CD4-positive, alpha-beta T cell (primary cell): Measurements from ENCODE around the gene POLA2. TPM values are rescaled to one million over a fixed set of nuclear protein-coding genes. Genes with fewer than 3 reads are reported as not detected.

Experiments used
- ATAC-seq: fragments of 200-7000 bp; cut with Tn5 transposase; one replicate; pipeline ENCODE4 v1.10.0; 2022; ENCODE audit warnings: mild to moderate bottlenecking; ENCODE audit not compliant: poor library complexity
- CTCF ChIA-PET: fragments of 350-600 bp; sonication (Branson Sonifier 250); formaldehyde crosslinking; loops from one replicate; lab custom pipeline; 2021; ENCODE audit warnings: antibody characterized with exemption, inconsistent platforms; lab: Charles Lee
- POLR2A ChIA-PET: fragments of 350-600 bp; sonication (Branson Sonifier 250); formaldehyde crosslinking; loops from one replicate; lab custom pipeline; 2021; ENCODE audit warnings: antibody characterized with exemption, inconsistent platforms; lab: Charles Lee
- DNase-seq, 14 experiments: peaks; one replicate each; pipeline ENCODE4 v3.0.0-alpha.2; 2013 to 2020; ENCODE audit warnings: mixed read lengths in 2 of 14
- H3K27ac ChIP-seq, 2 donors: one replicate each; pipeline versions ENCODE4 v1.5.1 to v1.7.0; 2013; ENCODE audit warnings: low read length in 2 of 2, low read depth in 1 of 2, mild to moderate bottlenecking in 1 of 2
- H3K27me3 ChIP-seq, 2 experiments: 1 replicate in 1 of 2; 2 replicates in 1 of 2; pipeline versions ENCODE4 v1.6.1 to v1.7.0; 2013; ENCODE audit warnings: low read length in 2 of 2, control low read depth in 1 of 2, mild to moderate bottlenecking in 1 of 2, moderate library complexity in 1 of 2; ENCODE audit not compliant: insufficient read depth in 2 of 2, control insufficient read depth in 1 of 2
- H3K36me3 ChIP-seq: one replicate; pipeline ENCODE4 v1.6.1; 2013; ENCODE audit warnings: low read length, control low read depth; ENCODE audit not compliant: insufficient read depth
- H3K4me1 ChIP-seq: one replicate; pipeline ENCODE4 v1.6.1; 2013; ENCODE audit warnings: low read length, control low read depth; ENCODE audit not compliant: insufficient read depth
- H3K4me3 ChIP-seq: one replicate; pipeline ENCODE4 v1.5.1; 2013; ENCODE audit warnings: mild to moderate bottlenecking, low read length, moderate library complexity
- H3K9me3 ChIP-seq, 2 experiments: 1 replicate in 1 of 2; 2 replicates in 1 of 2; pipeline versions ENCODE4 v1.6.1 to v1.7.0; 2013; ENCODE audit warnings: low read length in 2 of 2, mild to moderate bottlenecking in 2 of 2, control low read depth in 1 of 2, moderate library complexity in 1 of 2; ENCODE audit not compliant: control insufficient read depth in 1 of 2, insufficient read depth in 1 of 2
- H3K27ac Mint-ChIP-seq: one replicate; pipeline ENCODE4 v1.8.0; 2020; ENCODE audit warnings: mixed read lengths
- H3K27me3 Mint-ChIP-seq: one replicate; pipeline ENCODE4 v1.8.0; 2021; ENCODE audit warnings: mixed read lengths
- H3K36me3 Mint-ChIP-seq: one replicate; pipeline ENCODE4 v1.8.0; 2021; ENCODE audit warnings: low read depth, mixed read lengths
- H3K4me1 Mint-ChIP-seq: one replicate; pipeline ENCODE4 v1.8.0; 2021; ENCODE audit warnings: low read depth, mixed read lengths
- H3K4me3 Mint-ChIP-seq: one replicate; pipeline ENCODE4 v1.8.0; 2020; ENCODE audit warnings: mild to moderate bottlenecking, mixed read lengths
- H3K9me3 Mint-ChIP-seq: one replicate; pipeline ENCODE4 v1.8.0; 2020; ENCODE audit warnings: mixed read lengths
- CTCF ChIP-seq: fragments of 200-600 bp; IDR thresholded peaks from one replicate; pipeline ENCODE4 v1.8.0; 2022; ENCODE audit warnings: antibody characterized with exemption, mild to moderate bottlenecking
- intact Hi-C, 2 experiments: fragments of 100-400 bp; cut with DNase I in 1 of 2; cut with micrococcal nuclease in 1 of 2; formaldehyde crosslinking; loops; one replicate each; pipeline versions ENCODE4 v1.15.1 to v1.9.0; 2023 to 2025; cut with DNase I, micrococcal nuclease
- total RNA-seq, 174 experiments: library from RNA in 2 of 174; stranded (reverse) in 2 of 174; gene quantifications; one replicate each; pipeline ENCODE4 v1.2.3 and lab custom pipeline; 2021 to 2026

The POLA2 gene
- total RNA-seq, 2 experiments from 2014 or later, result 9.6 to 10.6 TPM

GRCh38 chr11:65216830-65217229 is 44.9 kb upstream of the POLA2 start:
- Mint-ChIP-seq H3K36me3 (peaks cover 6% of the 10 kb centered on the region), H3K4me1 (peaks cover 20% of the 10 kb centered on the region), H3K4me3 (no peak overlapping the region), H3K27me3 (no peaks in the 10 kb centered on the region), H3K27ac (no peak overlapping the region), H3K9me3 (no peaks in the 10 kb centered on the region)
- Histone ChIP-seq H3K27me3 (no peaks in the 10 kb centered on the region), H3K27ac (no peak overlapping the region), H3K4me3 (no peak overlapping the region), H3K36me3 (peaks cover under 1% of the 10 kb centered on the region), H3K9me3 (no peaks in the 10 kb centered on the region), H3K4me1 (peaks cover 25% of the 10 kb centered on the region)
- CTCF ChIA-PET, result no interaction called here
- intact Hi-C loops, result no loop called here
- DNase-seq (no peak), ATAC-seq (no peak)
- POLR2A ChIA-PET, result no interaction called here
- no peak for TF ChIP-seq CTCF

DNA sequence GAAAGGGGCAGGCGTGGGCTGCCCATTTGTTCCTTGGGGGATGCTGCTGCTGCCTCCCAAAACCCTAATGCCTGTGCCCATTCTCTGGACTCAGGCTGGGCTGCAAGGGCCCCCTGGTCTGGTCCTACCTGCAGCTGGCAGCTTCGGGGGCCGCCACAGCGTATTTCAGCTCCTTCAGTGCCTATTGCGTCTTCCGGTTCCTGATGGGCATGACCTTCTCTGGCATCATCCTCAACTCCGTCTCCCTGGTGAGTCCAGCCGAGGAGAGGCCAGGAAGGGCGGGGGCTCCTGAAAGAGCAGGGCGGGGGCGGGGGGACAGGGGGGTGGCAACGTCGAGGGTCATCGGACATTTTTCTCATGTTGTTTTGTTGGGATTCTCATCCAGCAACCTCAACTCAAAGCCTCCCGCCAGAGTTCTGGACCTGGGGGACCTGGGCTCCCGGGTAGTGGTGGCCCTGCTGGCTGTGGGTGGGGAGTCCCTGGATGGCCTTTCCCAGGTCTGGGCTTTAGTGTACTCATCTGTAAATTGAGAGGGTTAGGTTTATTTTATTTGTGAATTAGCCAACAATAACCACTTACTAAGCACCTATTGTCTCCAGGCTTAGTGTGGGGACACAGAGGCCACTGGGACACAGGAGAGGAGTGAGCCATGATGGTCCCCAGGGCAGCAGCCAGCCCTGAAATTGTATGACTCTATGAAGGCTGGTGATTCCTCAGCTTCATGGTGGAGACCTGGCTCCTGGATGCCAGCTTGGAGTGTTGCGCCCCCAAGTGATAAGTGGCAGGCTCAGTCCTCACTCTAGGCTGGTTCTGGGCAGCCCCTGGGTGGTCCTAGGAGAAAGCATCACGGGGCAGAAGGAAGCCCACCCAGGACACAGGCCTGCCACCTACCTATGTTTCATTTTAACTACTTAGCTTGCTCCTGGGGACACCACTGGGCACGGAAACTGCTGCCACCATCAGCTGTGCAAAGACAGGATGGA is 44.0 kb upstream of the POLA2 start:
- peaks cover 22% of the 10 kb centered on the region for H3K4me1 ChIP-seq
- Mint-ChIP-seq H3K9me3 (no peaks in the 10 kb centered on the region), H3K27ac (no peak overlapping the region), H3K4me3 (no peak overlapping the region), H3K4me1 (peaks cover 20% of the 10 kb centered on the region), H3K27me3 (no peaks in the 10 kb centered on the region), H3K36me3 (peaks cover 2% of the 10 kb centered on the region)
- POLR2A ChIA-PET, result no interaction called here
- no peaks in the 10 kb centered on the region for H3K27me3 ChIP-seq
- no peak for ATAC-seq
- no peaks in the 10 kb centered on the region for H3K36me3 ChIP-seq
- intact Hi-C loops, result no loop called here
- H3K27ac ChIP-seq, result no peak overlapping the region
- no peaks in the 10 kb centered on the region for H3K9me3 ChIP-seq
- CTCF ChIA-PET, result no interaction called here
- no peak for DNase-seq
- H3K4me3 ChIP-seq, result no peak overlapping the region
- no peak for TF ChIP-seq CTCF

- Histone ChIP-seq H3K36me3 (no peaks in the 10 kb centered on the region), H3K27ac (no peak overlapping the region), H3K4me3 (no peak overlapping the region), H3K4me1 (peaks cover 17% of the 10 kb centered on the region), H3K9me3 (no peaks in the 10 kb centered on the region), H3K27me3 (no peaks in the 10 kb centered on the region)
- ChIA-PET POLR2A (no interaction called here), CTCF (no interaction called here)
- DNase-seq, result no peak
- Mint-ChIP-seq H3K9me3 (no peaks in the 10 kb centered on the region), H3K27me3 (no peaks in the 10 kb centered on the region), H3K4me3 (no peak overlapping the region), H3K4me1 (peaks cover 20% of the 10 kb centered on the region), H3K36me3 (no peaks in the 10 kb centered on the region), H3K27ac (no peak overlapping the region)
- ATAC-seq, result no peak
- intact Hi-C loops, result no loop called here
- TF ChIP-seq CTCF, result no peak
Measured at GRCh38 chr11:65218446-65218845, 43.3 kb upstream of the POLA2 start.
